Measurements from ENCODE around the gene IQGAP1. TPM values are rescaled to one million over a fixed set of nuclear protein-coding genes. Genes with fewer than 3 reads are reported as not detected.

The IQGAP1 gene
- total and polyA plus RNA-seq, 2 of the 4 experiments (the other 2 are of a cell fraction) = 87.5 to 207 TPM

GRCh38 chr15:90465930-90466567 is 78.0 kb downstream of the IQGAP1 start:
- CTCF ChIA-PET = interaction anchor here (0.9 to 1.6 kb wide), 4 partner anchors 8 to 28 kb away, joined by 3 to 6 read pairs (median 4); no protein-coding TSS in a partner anchor
- no TSS peak for BruUV-seq (replicated peaks)
- H3K79me1 ChIP-seq (ENCODE audit: low read depth in 1 of 2, low read length in 2 of 2) = peaks cover 29 to 58% of the 10 kb centered on the region in 2 experiments
- H2BK15ac ChIP-seq (ENCODE audit: low read depth, low read length) = no peak overlapping the region
- intact Hi-C loops (cut with micrococcal nuclease) (no loop called here), in situ Hi-C loops (cut with MboI; ENCODE audit: low sequenced_read_pairs) (no loop called here), dilution Hi-C loops (cut with HindIII; ENCODE audit: low sequenced_read_pairs, unreplicated experiment) (no loop called here)
- POLR2A ChIA-PET (ENCODE audit: unreplicated experiment) = no interaction called here
- no peak overlapping the region for H3K56ac ChIP-seq (ENCODE audit: extremely low read depth, insufficient read depth, low read length)
- H4K91ac ChIP-seq (ENCODE audit: insufficient read depth, low read depth, low read length) = no peak overlapping the region
- H4K20me1 ChIP-seq (ENCODE audit: insufficient read depth, low read length) = peaks cover 32% of the 10 kb centered on the region; the same call in 1 of the 2 replicates
- no peak overlapping the region for H3K14ac ChIP-seq (replicated peaks; ENCODE audit: low read depth, low read length)
- no peak overlapping the region for H3K18ac ChIP-seq (ENCODE audit: low read depth, low read length)
- H3K9me1 ChIP-seq (ENCODE audit: insufficient read depth, low read length) = peaks cover 15% of the 10 kb centered on the region
- no peak; the same call in 1 of the 2 replicates for ATAC-seq (ENCODE audit: low read depth)
- H3K36me3 ChIP-seq (ENCODE audit: control insufficient read depth, insufficient read depth, low read length) = peaks cover 22% of the 10 kb centered on the region
- H2AK9ac ChIP-seq (replicated peaks; ENCODE audit: low read depth, low read length, poor library complexity) = no peak overlapping the region
- H3K4ac ChIP-seq (ENCODE audit: low read depth, low read length) = no peak overlapping the region
- H2AFZ ChIP-seq (replicated peaks; ENCODE audit: low read length, poor library complexity) = no peak overlapping the region
- no peak overlapping the region for H2BK120ac ChIP-seq (ENCODE audit: low read depth, low read length)
- H3K27me3 ChIP-seq (ENCODE audit: control insufficient read depth, insufficient read depth, low read length) = no peaks in the 10 kb centered on the region
- H3K27ac ChIP-seq (ENCODE audit: insufficient read depth, low read length) = no peak overlapping the region
- TF ChIP-seq MXI1 (IDR thresholded peaks at IDR 0.05; ENCODE audit: borderline replicate concordance, low read depth, low read length) = no peak
- TF ChIP-seq CHD1 (IDR thresholded peaks at IDR 0.05; ENCODE audit: low read depth, low read length) = no peak
- TF ChIP-seq RFX5 (IDR thresholded peaks at IDR 0.05; ENCODE audit: low read depth, low read length) = no peak
- no peak for TF ChIP-seq CEBPB (IDR thresholded peaks at IDR 0.05; ENCODE audit: low read depth, low read length)
- no peak for TF ChIP-seq RCOR1 (IDR thresholded peaks at IDR 0.05; ENCODE audit: insufficient replicate concordance, low read length)
- no peak for TF ChIP-seq BHLHE40 (IDR thresholded peaks at IDR 0.05; ENCODE audit: low read depth, low read length)
- TF ChIP-seq RAD21 (IDR thresholded peaks at IDR 0.05; ENCODE audit: low read length) = no peak
- no peak for TF ChIP-seq CTCF (conservative IDR thresholded peaks at IDR 0.05; ENCODE audit: low read depth, low read length)
- no peak overlapping the region for H3K9ac ChIP-seq (ENCODE audit: low read depth, low read length)
- H3K23ac ChIP-seq (ENCODE audit: low read depth, low read length) = no peak overlapping the region
- no peaks in the 10 kb centered on the region for H3K9me3 ChIP-seq (ENCODE audit: control insufficient read depth, insufficient read depth, low read length)
- H2BK5ac ChIP-seq (ENCODE audit: low read depth, low read length, poor library complexity, severe bottlenecking) = no peak overlapping the region
- H4K8ac ChIP-seq (ENCODE audit: low read depth in 2 of 2, low read length in 2 of 2) = no peak overlapping the region
- no peak overlapping the region for H3K4me2 ChIP-seq (ENCODE audit: low read depth, low read length)
- no CpG with 5 or more reads among the region's 3 CpGs for WGBS, 2 experiments (ENCODE audit: extremely low coverage in 2 of 2, insufficient read length in 1 of 2)
- H2BK20ac ChIP-seq (ENCODE audit: low read depth, low read length) = no peak overlapping the region
- peak; percentile 68 for DNase-seq
- no peak overlapping the region for H4K5ac ChIP-seq (ENCODE audit: low read depth, low read length)
- no peak overlapping the region for H3K4me3 ChIP-seq (ENCODE audit: insufficient read depth, low read depth, low read length)
- H3K4me1 ChIP-seq (ENCODE audit: control insufficient read depth, insufficient read depth, low read length) = peaks cover 4% of the 10 kb centered on the region
- H2AK5ac ChIP-seq (ENCODE audit: low read depth, low read length) = no peak overlapping the region
